Endothelial cell of umbilical vein (primary cell): Measurements from ENCODE around the gene TAP2. TPM values are rescaled to one million over a fixed set of nuclear protein-coding genes. Genes with fewer than 3 reads are reported as not detected.

Experiments
- BruUV-seq: library from RNA; stranded (reverse); fragments of 400-500 nt; replicated peaks from 2 replicates; lab custom pipeline; 2021; lab: Mats Ljungman, UMichigan
- CTCF ChIA-PET: fragments of 300-600, 350-600 bp; sonication (Branson Sonifier 250); formaldehyde crosslinking; loops from one replicate; lab custom pipeline; 2021; ENCODE audit warnings: antibody characterized with exemption, inconsistent platforms; lab: Charles Lee
- POLR2A ChIA-PET: fragments of 300-600, 350-600 bp; sonication (Branson Sonifier 250); formaldehyde crosslinking; loops from one replicate; lab custom pipeline; 2021; ENCODE audit warnings: antibody characterized with exemption, inconsistent platforms; lab: Charles Lee
- DNase-seq: peaks from one replicate; pipeline ENCODE4 v3.0.0-alpha.2; 2011; ENCODE audit warnings: low read depth, low spot score
- FAIRE-seq: peaks from 2 replicates; lab custom pipeline; 2011; peaks lifted over from hg19 to GRCh38; lab: Jason Lieb, UNC
- H2AFZ ChIP-seq: 2 replicates; pipeline ENCODE4 v1.6.0; 2012; ENCODE audit warnings: low read depth, low read length, control low read depth, inconsistent platforms
- H3K27ac ChIP-seq: 2 replicates; pipeline ENCODE4 v1.5.1; 2011; ENCODE audit warnings: low read depth, mild to moderate bottlenecking, control low read depth, low read length, moderate library complexity; ENCODE audit not compliant: insufficient read depth
- H3K27me3 ChIP-seq, 2 experiments: 2 replicates each; pipeline versions ENCODE4 v1.6.0 to v1.6.1; 2011; ENCODE audit warnings: low read length in 2 of 2, mixed read lengths in 1 of 2; ENCODE audit not compliant: control insufficient read depth in 2 of 2, insufficient read depth in 2 of 2
- H3K36me3 ChIP-seq, 2 experiments: 2 replicates in 1 of 2; 3 replicates in 1 of 2; pipeline ENCODE4 v1.5.1; 2011; ENCODE audit warnings: low read length in 2 of 2, mild to moderate bottlenecking in 1 of 2, moderate library complexity in 1 of 2; ENCODE audit not compliant: control insufficient read depth in 2 of 2, insufficient read depth in 2 of 2; ENCODE audit errors: extremely low read depth in 1 of 2
- H3K4me1 ChIP-seq: 3 replicates; pipeline ENCODE4 v1.5.1; 2011; ENCODE audit warnings: mild to moderate bottlenecking, low read length; ENCODE audit not compliant: control insufficient read depth, insufficient read depth; ENCODE audit errors: extremely low read depth
- H3K4me2 ChIP-seq: 2 replicates; pipeline ENCODE4 v1.6.1; 2011; ENCODE audit warnings: low read length, control low read depth, mixed read lengths; ENCODE audit not compliant: insufficient read depth
- H3K4me3 ChIP-seq, 3 experiments: fragments of 200-600 bp in 1 of 3; sonication (generic), shearing (Covaris generic) in 1 of 3; replicated peaks in 1 of 3; 2 replicates each; pipeline ENCODE4 v1.5.1; 2011 to 2016; ENCODE audit warnings: control low read depth in 3 of 3, low read length in 3 of 3, mild to moderate bottlenecking in 2 of 3, inconsistent platforms in 1 of 3, low read depth in 1 of 3, moderate library complexity in 1 of 3; ENCODE audit not compliant: insufficient read depth in 1 of 3
- H3K79me2 ChIP-seq: 2 replicates; pipeline ENCODE4 v1.6.0; 2012; ENCODE audit warnings: low read length, inconsistent platforms; ENCODE audit not compliant: control insufficient read depth, insufficient read depth
- H3K9ac ChIP-seq: replicated peaks from 2 replicates; pipeline ENCODE3; 2011; ENCODE audit warnings: low read length, control low read depth; ENCODE audit not compliant: insufficient read depth; ENCODE audit errors: extremely low read depth
- H3K9me1 ChIP-seq: replicated peaks from 3 replicates; pipeline ENCODE4 v1.6.0; 2011; ENCODE audit warnings: mild to moderate bottlenecking, low read length; ENCODE audit not compliant: control insufficient read depth, insufficient read depth; ENCODE audit errors: extremely low read depth
- H3K9me3 ChIP-seq: replicated peaks from 2 replicates; pipeline ENCODE4 v1.5.1; 2012; ENCODE audit warnings: low read length, inconsistent platforms; ENCODE audit not compliant: control insufficient read depth, insufficient read depth
- H4K20me1 ChIP-seq: replicated peaks from 2 replicates; pipeline ENCODE3; 2011; ENCODE audit warnings: mild to moderate bottlenecking, low read length; ENCODE audit not compliant: control insufficient read depth, insufficient read depth; ENCODE audit errors: extremely low read depth
- CTCF ChIP-seq, 2 donors: IDR thresholded peaks; 1 replicate in 1 of 2; 2 replicates in 1 of 2; pipeline ENCODE4 v1.5.1; 2011; ENCODE audit warnings: low read length in 2 of 2, mild to moderate bottlenecking in 2 of 2, moderate library complexity in 2 of 2, control low read depth in 1 of 2, inconsistent platforms in 1 of 2, low read depth in 1 of 2; ENCODE audit not compliant: insufficient read depth in 1 of 2; ENCODE audit errors: extremely low read depth in 1 of 2
- EZH2 ChIP-seq: IDR thresholded peaks from 2 replicates; pipeline ENCODE4 v1.6.1; 2012; ENCODE audit warnings: borderline replicate concordance, low read depth, mild to moderate bottlenecking, moderate library complexity, low read length, inconsistent platforms; ENCODE audit not compliant: severe bottlenecking
- FOS ChIP-seq: IDR thresholded peaks from 2 replicates; pipeline ENCODE4 v1.6.1; 2011; ENCODE audit warnings: mild to moderate bottlenecking, low read length, moderate library complexity, borderline replicate concordance; ENCODE audit not compliant: insufficient read depth
- GATA2 ChIP-seq: IDR thresholded peaks from 2 replicates; pipeline ENCODE4 v1.7.0; 2011; ENCODE audit warnings: low read depth, mild to moderate bottlenecking, moderate library complexity, mixed read lengths, low read length; ENCODE audit not compliant: insufficient read length, insufficient read depth
- JUN ChIP-seq: IDR thresholded peaks from 2 replicates; pipeline ENCODE4 v1.6.1; 2011; ENCODE audit warnings: borderline replicate concordance, low read depth; ENCODE audit not compliant: insufficient read length, insufficient read depth
- MAX ChIP-seq: IDR thresholded peaks from 2 replicates; pipeline ENCODE4 v1.6.1; 2011; ENCODE audit not compliant: insufficient read depth, insufficient read length
- MYC ChIP-seq: IDR thresholded peaks from one replicate; pipeline ENCODE4 v1.6.1; 2011; ENCODE audit warnings: mild to moderate bottlenecking, low read depth, low read length
- POLR2A ChIP-seq: IDR thresholded peaks from 2 replicates; pipeline ENCODE4 v1.6.1; 2012; ENCODE audit warnings: low read depth, mild to moderate bottlenecking, control low read depth, low read length
- POLR2AphosphoS5 ChIP-seq: IDR thresholded peaks from 2 replicates; pipeline ENCODE4 v1.6.1; 2012; ENCODE audit warnings: low read depth, mild to moderate bottlenecking, control low read depth, low read length, moderate library complexity; ENCODE audit not compliant: insufficient read depth
- dilution Hi-C: fragments of 300-500 bp; cut with MboI; formaldehyde crosslinking; loops from one replicate; pipeline ENCODE4 v1.15.0; 2019; ENCODE audit warnings: low sequenced_read_pairs; ENCODE audit not compliant: extremely low pct_ligation_motif_present
- intact Hi-C: fragments of 100-400 bp; cut with micrococcal nuclease; formaldehyde crosslinking; loops from one replicate; pipeline ENCODE4 v1.10.0; 2022
- polyA plus RNA-seq, 4 experiments: library from polyadenylated mRNA; depleted of rRNA in 3 of 4; stranded (reverse) in 3 of 4; unstranded in 1 of 4; fragments of >200 nt; gene quantifications; 2 replicates each; pipeline versions ENCODE4 v1.2.1 to v1.2.3, GENCODE V29; 2011 to 2012; ENCODE audit warnings: missing spikeins in 1 of 4
- total RNA-seq: library from RNA; stranded (reverse); gene quantifications from 2 replicates; pipeline ENCODE4 v1.2.3, GENCODE V29; 2021

TAP2 gene
- total and polyA plus RNA-seq, 2 donors (not counting 3 experiments of a cell fraction or from before 2014, with no cell fraction given) = 18.4 to 57.8 TPM

- Histone ChIP-seq H3K36me3 (no peaks in the 10 kb centered on the region), H3K9me1 (no peaks in the 10 kb centered on the region), H2AFZ (peak overlapping the region; percentile 61), H3K4me2 (peak overlapping the region; percentile 75), H3K4me1 (peaks cover 13% of the 10 kb centered on the region), H3K27me3 (peaks cover 2 to 15% of the 10 kb centered on the region in 2 experiments), H3K9me3 (no peaks in the 10 kb centered on the region), H4K20me1 (no peaks in the 10 kb centered on the region), H3K27ac (no peak overlapping the region), H3K4me3 (peak overlapping the region; percentile 63 to 83 (median 75)), H3K79me2 (no peaks in the 10 kb centered on the region), H3K9ac (peak overlapping the region; percentile 50)
- POLR2A ChIA-PET = interaction anchor here (1.4 to 2.2 kb wide), 2 partner anchors 15 to 119 kb away, joined by 7 to 12 read pairs; partner anchors contain the start of gene TAP2
- dilution Hi-C loops (no loop called here), intact Hi-C loops (loop anchor here (1.0 kb wide), 1 partner anchor 9 kb away; the partner anchor contains the start of gene PSMB8)
- BruUV-seq = TSS peak; percentile 24
- CTCF ChIA-PET = interaction anchor here (0.8 to 8.1 kb wide), 20 partner anchors 9 to 465 kb away, joined by 3 to 274 read pairs (median 6); partner anchors contain the start of genes HLA-DMA, PSMB8, TAP2 and ZBTB22
- FAIRE-seq = peak; percentile 56
- TF ChIP-seq GATA2 = no peak
- no peak for TF ChIP-seq POLR2AphosphoS5
- TF ChIP-seq EZH2 = no peak
- no peak for TF ChIP-seq FOS
- TF ChIP-seq JUN = no peak
- TF ChIP-seq MYC = no peak
- no peak for TF ChIP-seq POLR2A
- no peak for TF ChIP-seq MAX
- no peak for TF ChIP-seq CTCF (IDR thresholded peaks at IDR 0.05; ENCODE audit: extremely low read depth in 1 of 2, insufficient read depth in 1 of 2, low read depth in 1 of 2, low read length in 2 of 2)
- peak; percentile 52 for DNase-seq
Observed at GRCh38 chr6:32852844-32853540, 14.5 kb upstream of the TAP2 start.
